IMR-90 (cell line): ENCODE data around the gene NACC2. TPM values are rescaled to one million over a fixed set of nuclear protein-coding genes. Genes with fewer than 3 reads are reported as not detected.

Source experiments
- ATAC-seq: fragments of 200-7000 bp; cut with Tn5 transposase; 2 replicates; pipeline ENCODE4 v1.9.1; 2020; ENCODE audit warnings: low read depth, mild to moderate bottlenecking, moderate library complexity
- BruUV-seq: library from RNA; stranded (reverse); fragments of 400-500 nt; replicated peaks from 2 replicates; lab custom pipeline; 2021; lab: Mats Ljungman, UMichigan
- CTCF ChIA-PET: fragments of 300-600 bp; formaldehyde crosslinking; extraction: SDS; loops from one replicate; lab custom pipeline; 2021; ENCODE audit warnings: antibody characterized with exemption; lab: Yijun Ruan, JAX
- POLR2A ChIA-PET: fragments of 300-600 bp; sonication (Branson Sonifier 250); formaldehyde crosslinking; loops from one replicate; lab custom pipeline; 2022; ENCODE audit warnings: antibody characterized with exemption; ENCODE audit not compliant: unreplicated experiment; lab: Charles Lee
- DNase-seq: peaks from one replicate; pipeline ENCODE4 v3.0.0; 2013
- H2AFZ ChIP-seq: replicated peaks from 2 replicates; pipeline ENCODE3; 2013; ENCODE audit warnings: low read length, mild to moderate bottlenecking; ENCODE audit not compliant: poor library complexity
- H2AK5ac ChIP-seq: 2 replicates; pipeline ENCODE4 v1.6.1; 2013; ENCODE audit warnings: low read depth, low read length, inconsistent platforms
- H2AK9ac ChIP-seq: replicated peaks from 2 replicates; pipeline ENCODE3; 2013; ENCODE audit warnings: mild to moderate bottlenecking, low read depth, low read length, moderate library complexity; ENCODE audit not compliant: poor library complexity
- H2BK120ac ChIP-seq: 2 replicates; pipeline ENCODE4 v1.6.1; 2013; ENCODE audit warnings: low read depth, low read length, inconsistent platforms
- H2BK15ac ChIP-seq: 3 replicates; pipeline ENCODE4 v1.6.1; 2013; ENCODE audit warnings: low read depth, low read length, inconsistent platforms
- H2BK20ac ChIP-seq: 2 replicates; pipeline ENCODE4 v1.6.1; 2013; ENCODE audit warnings: low read depth, mild to moderate bottlenecking, inconsistent platforms, low read length, moderate library complexity
- H2BK5ac ChIP-seq: 2 replicates; pipeline ENCODE4 v1.6.1; 2013; ENCODE audit warnings: mild to moderate bottlenecking, low read depth, low read length, inconsistent platforms; ENCODE audit not compliant: poor library complexity, severe bottlenecking
- H3K14ac ChIP-seq: replicated peaks from 2 replicates; pipeline ENCODE4 v1.6.1; 2013; ENCODE audit warnings: low read depth, low read length, inconsistent platforms
- H3K18ac ChIP-seq: 2 replicates; pipeline ENCODE4 v1.6.1; 2013; ENCODE audit warnings: low read depth, low read length, control low read depth
- H3K23ac ChIP-seq: 2 replicates; pipeline ENCODE4 v1.6.1; 2013; ENCODE audit warnings: low read depth, low read length, inconsistent platforms
- H3K27ac ChIP-seq: 2 replicates; pipeline ENCODE4 v1.5.1; 2013; ENCODE audit warnings: mild to moderate bottlenecking, control low read depth, low read length; ENCODE audit not compliant: insufficient read depth
- H3K27me3 ChIP-seq: 2 replicates; pipeline ENCODE4 v1.6.1; 2013; ENCODE audit warnings: low read length; ENCODE audit not compliant: control insufficient read depth, insufficient read depth
- H3K36me3 ChIP-seq: 2 replicates; pipeline ENCODE4 v1.6.1; 2013; ENCODE audit warnings: low read length, mixed read lengths; ENCODE audit not compliant: control insufficient read depth, insufficient read depth
- H3K4ac ChIP-seq: 2 replicates; pipeline ENCODE4 v1.6.1; 2013; ENCODE audit warnings: low read depth, low read length, inconsistent platforms
- H3K4me1 ChIP-seq: 2 replicates; pipeline ENCODE4 v1.6.1; 2013; ENCODE audit warnings: low read length, mixed read lengths; ENCODE audit not compliant: control insufficient read depth, insufficient read depth
- H3K4me2 ChIP-seq: 2 replicates; pipeline ENCODE4 v1.6.1; 2013; ENCODE audit warnings: low read depth, mild to moderate bottlenecking, control low read depth, low read length, moderate library complexity
- H3K4me3 ChIP-seq: 2 replicates; pipeline ENCODE4 v1.5.1; 2013; ENCODE audit warnings: low read depth, mild to moderate bottlenecking, control low read depth, low read length, moderate library complexity; ENCODE audit not compliant: insufficient read depth
- H3K56ac ChIP-seq: 2 replicates; pipeline ENCODE4 v1.6.1; 2013; ENCODE audit warnings: low read length, inconsistent platforms; ENCODE audit not compliant: insufficient read depth; ENCODE audit errors: extremely low read depth
- H3K79me1 ChIP-seq, 2 experiments: 2 replicates each; pipeline ENCODE4 v1.6.1; 2013; ENCODE audit warnings: low read length in 2 of 2, inconsistent platforms in 1 of 2, low read depth in 1 of 2
- H3K9ac ChIP-seq: 2 replicates; pipeline ENCODE4 v1.6.1; 2013; ENCODE audit warnings: low read depth, low read length, control low read depth
- H3K9me1 ChIP-seq: 2 replicates; pipeline ENCODE4 v1.6.1; 2013; ENCODE audit warnings: low read length, inconsistent platforms; ENCODE audit not compliant: insufficient read depth
- H3K9me3 ChIP-seq: 2 replicates; pipeline ENCODE4 v1.6.1; 2013; ENCODE audit warnings: low read length; ENCODE audit not compliant: control insufficient read depth, insufficient read depth
- H4K20me1 ChIP-seq: 2 replicates; pipeline ENCODE4 v1.6.1; 2013; ENCODE audit warnings: low read length, inconsistent platforms; ENCODE audit not compliant: insufficient read depth
- H4K5ac ChIP-seq: 2 replicates; pipeline ENCODE4 v1.6.1; 2013; ENCODE audit warnings: mild to moderate bottlenecking, low read depth, low read length, control low read depth
- H4K8ac ChIP-seq, 2 experiments: 2 replicates each; pipeline ENCODE4 v1.6.1; 2013; ENCODE audit warnings: low read depth in 2 of 2, low read length in 2 of 2, control low read depth in 1 of 2, inconsistent platforms in 1 of 2
- H4K91ac ChIP-seq: 2 replicates; pipeline ENCODE4 v1.6.1; 2013; ENCODE audit warnings: low read depth, low read length, inconsistent platforms; ENCODE audit not compliant: insufficient read depth
- BHLHE40 ChIP-seq: fragments of 150-350 bp; IDR thresholded peaks from 2 replicates; pipeline ENCODE4 v1.6.1; 2016; ENCODE audit warnings: mild to moderate bottlenecking, low read depth, low read length
- CEBPB ChIP-seq: IDR thresholded peaks from 2 replicates; pipeline ENCODE4 v1.6.1; 2012; ENCODE audit warnings: low read depth, low read length, improper control_type of control experiment
- CHD1 ChIP-seq: IDR thresholded peaks from 2 replicates; pipeline ENCODE4 v1.6.1; 2012; ENCODE audit warnings: low read depth, low read length, improper control_type of control experiment
- ELK1 ChIP-seq: fragments of 150-350 bp; IDR thresholded peaks from 2 replicates; pipeline ENCODE4 v1.6.1; 2016; ENCODE audit warnings: low read depth, mild to moderate bottlenecking, low read length, moderate library complexity, borderline replicate concordance
- FOS ChIP-seq: fragments of 150-350 bp; IDR thresholded peaks from 2 replicates; pipeline ENCODE4 v1.6.1; 2016; ENCODE audit warnings: low read depth, low read length
- MAZ ChIP-seq: IDR thresholded peaks from 2 replicates; pipeline ENCODE4 v1.6.1; 2012; ENCODE audit warnings: low read depth, mild to moderate bottlenecking, low read length, improper control_type of control experiment, moderate library complexity, borderline replicate concordance
- MXI1 ChIP-seq: IDR thresholded peaks from 2 replicates; pipeline ENCODE4 v1.6.1; 2012; ENCODE audit warnings: low read depth, mild to moderate bottlenecking, low read length, moderate library complexity, borderline replicate concordance
- NFE2L2 ChIP-seq: fragments of 150-350 bp; IDR thresholded peaks from 2 replicates; pipeline ENCODE4 v1.6.1; 2016; ENCODE audit warnings: low read depth, mild to moderate bottlenecking, low read length
- POLR2A ChIP-seq: IDR thresholded peaks from 2 replicates; pipeline ENCODE4 v1.6.1; 2012; ENCODE audit warnings: mild to moderate bottlenecking, low read depth, low read length
- RAD21 ChIP-seq: IDR thresholded peaks from 2 replicates; pipeline ENCODE4 v1.6.1; 2012; ENCODE audit warnings: low read length, improper control_type of control experiment
- RCOR1 ChIP-seq: IDR thresholded peaks from 2 replicates; pipeline ENCODE4 v1.6.1; 2012; ENCODE audit warnings: mild to moderate bottlenecking, low read length, improper control_type of control experiment; ENCODE audit not compliant: insufficient replicate concordance
- RFX5 ChIP-seq: IDR thresholded peaks from 2 replicates; pipeline ENCODE4 v1.8.0; 2012; ENCODE audit warnings: low read depth, mild to moderate bottlenecking, low read length, moderate library complexity
- SMC3 ChIP-seq: fragments of 150-350 bp; IDR thresholded peaks from 2 replicates; pipeline ENCODE4 v1.6.1; 2016; ENCODE audit warnings: low read depth, mild to moderate bottlenecking, antibody characterized with exemption, low read length, moderate library complexity
- USF2 ChIP-seq: fragments of 150-350 bp; IDR thresholded peaks from 2 replicates; pipeline ENCODE4 v1.6.1; 2017; ENCODE audit warnings: mild to moderate bottlenecking, antibody characterized with exemption, low read length, low read depth
- WGBS, 2 experiments: methylation state at CpG; one replicate each; pipeline versions ENCODE4 v1.1.5 to v1.1.7; 2013; ENCODE audit warnings: missing lambda C conversion rate in 2 of 2; ENCODE audit not compliant: insufficient read length in 1 of 2; ENCODE audit errors: extremely low coverage in 2 of 2; 5-methylcytosine and 5-hydroxymethylcytosine counted together
- dilution Hi-C: fragments of 300-500 bp; cut with HindIII; formaldehyde crosslinking; loops from one replicate; pipeline ENCODE4 v1.14.3; 2018; ENCODE audit warnings: low sequenced_read_pairs; ENCODE audit not compliant: unreplicated experiment
- in situ Hi-C: fragments of 300-500 bp; cut with MboI; formaldehyde crosslinking; loops from 3 replicates; pipeline ENCODE4 v1.14.3; 2019; ENCODE audit warnings: low sequenced_read_pairs, inconsistent platforms, mixed read lengths
- intact Hi-C: fragments of 100-400 bp; cut with micrococcal nuclease; formaldehyde crosslinking; loops from 2 replicates; pipeline ENCODE4 v1.10.0; 2022
- polyA plus RNA-seq, 3 experiments: library from polyadenylated mRNA; depleted of rRNA; stranded (reverse); fragments of >200 nt; gene quantifications; 2 replicates each; pipeline ENCODE4 v1.2.3, GENCODE V29; 2012; ENCODE audit warnings: low replicate concordance in 1 of 3
- total RNA-seq: library from RNA; depleted of rRNA; stranded (reverse); fragments of >200 nt; gene quantifications from 2 replicates; pipeline ENCODE4 v1.2.3, GENCODE V29; 2012
- TF ChIP-seq, protein P1 (sequence below): conservative IDR thresholded peaks from 2 replicates; pipeline ENCODE4 v1.5.1; 2012; ENCODE audit warnings: mild to moderate bottlenecking, low read depth, low read length, improper control_type of control experiment

NACC2 gene
- total and polyA plus RNA-seq, 2 of the 4 experiments (the other 2 are of a cell fraction), result 7.9 to 19.0 TPM

DNA sequence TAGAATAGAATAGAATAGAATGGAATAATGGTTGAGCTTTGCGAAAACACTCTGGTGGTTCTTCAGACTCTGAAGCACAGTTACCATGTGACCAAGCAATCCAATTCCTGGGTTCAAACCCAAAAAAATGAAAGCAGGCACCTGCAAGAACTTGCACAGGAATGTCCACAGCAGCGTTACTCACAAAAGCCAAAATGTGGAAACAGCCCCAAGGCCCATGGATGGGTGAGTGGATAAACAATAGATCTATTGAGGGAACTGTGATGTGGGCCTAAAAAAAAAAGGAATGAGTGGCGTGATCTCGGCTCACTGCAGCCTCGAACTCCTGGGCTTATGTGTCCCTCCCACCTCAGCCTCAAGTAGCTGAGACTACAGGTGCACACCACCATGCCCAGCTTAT is 45.0 kb upstream of the NACC2 start:
- H3K56ac ChIP-seq, result no peak overlapping the region
- H4K5ac ChIP-seq, result no peak overlapping the region
- H4K91ac ChIP-seq, result no peak overlapping the region
- no peak overlapping the region for H3K18ac ChIP-seq
- CTCF ChIA-PET, result interaction anchor here (0.7 kb wide), 1 partner anchor 169 kb away, joined by 3 read pairs; no protein-coding TSS in a partner anchor
- no peak overlapping the region for H3K27ac ChIP-seq
- no peak overlapping the region for H2BK5ac ChIP-seq
- no peaks in the 10 kb centered on the region for H3K36me3 ChIP-seq
- H4K20me1 ChIP-seq, result no peaks in the 10 kb centered on the region
- no peak for TF ChIP-seq CEBPB
- TF ChIP-seq SMC3, result no peak
- no peak for TF ChIP-seq POLR2A
- TF ChIP-seq RCOR1, result no peak
- TF ChIP-seq ELK1, result no peak
- no peak for TF ChIP-seq CHD1
- TF ChIP-seq, protein P1, sequence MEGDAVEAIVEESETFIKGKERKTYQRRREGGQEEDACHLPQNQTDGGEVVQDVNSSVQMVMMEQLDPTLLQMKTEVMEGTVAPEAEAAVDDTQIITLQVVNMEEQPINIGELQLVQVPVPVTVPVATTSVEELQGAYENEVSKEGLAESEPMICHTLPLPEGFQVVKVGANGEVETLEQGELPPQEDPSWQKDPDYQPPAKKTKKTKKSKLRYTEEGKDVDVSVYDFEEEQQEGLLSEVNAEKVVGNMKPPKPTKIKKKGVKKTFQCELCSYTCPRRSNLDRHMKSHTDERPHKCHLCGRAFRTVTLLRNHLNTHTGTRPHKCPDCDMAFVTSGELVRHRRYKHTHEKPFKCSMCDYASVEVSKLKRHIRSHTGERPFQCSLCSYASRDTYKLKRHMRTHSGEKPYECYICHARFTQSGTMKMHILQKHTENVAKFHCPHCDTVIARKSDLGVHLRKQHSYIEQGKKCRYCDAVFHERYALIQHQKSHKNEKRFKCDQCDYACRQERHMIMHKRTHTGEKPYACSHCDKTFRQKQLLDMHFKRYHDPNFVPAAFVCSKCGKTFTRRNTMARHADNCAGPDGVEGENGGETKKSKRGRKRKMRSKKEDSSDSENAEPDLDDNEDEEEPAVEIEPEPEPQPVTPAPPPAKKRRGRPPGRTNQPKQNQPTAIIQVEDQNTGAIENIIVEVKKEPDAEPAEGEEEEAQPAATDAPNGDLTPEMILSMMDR, result no peak
- TF ChIP-seq BHLHE40, result no peak
- TF ChIP-seq RAD21, result no peak
- no peak for TF ChIP-seq MXI1
- no peak for TF ChIP-seq FOS
- TF ChIP-seq MAZ, result no peak
- TF ChIP-seq RFX5, result no peak
- no peak for TF ChIP-seq NFE2L2
- no peak for TF ChIP-seq USF2
- no peaks in the 10 kb centered on the region for H3K79me1 ChIP-seq
- H2BK20ac ChIP-seq, result no peak overlapping the region
- POLR2A ChIA-PET, result no interaction called here
- no CpG with 5 or more reads among the region's 5 CpGs for WGBS, 2 experiments
- no peak overlapping the region for H3K23ac ChIP-seq
- H3K9me1 ChIP-seq, result no peaks in the 10 kb centered on the region
- no peak overlapping the region for H2AFZ ChIP-seq
- no TSS peak for BruUV-seq
- H2AK5ac ChIP-seq, result no peak overlapping the region
- no peak overlapping the region for H3K4me2 ChIP-seq
- H3K9me3 ChIP-seq, result no peaks in the 10 kb centered on the region
- no peak overlapping the region for H3K14ac ChIP-seq
- H3K9ac ChIP-seq, result no peak overlapping the region
- no peak overlapping the region for H2AK9ac ChIP-seq
- no peak overlapping the region for H2BK120ac ChIP-seq
- peaks cover 50% of the 10 kb centered on the region for H3K27me3 ChIP-seq
- no peak overlapping the region for H3K4me3 ChIP-seq
- no peak overlapping the region for H4K8ac ChIP-seq
- no peak overlapping the region for H3K4ac ChIP-seq
- DNase-seq, result no peak
- intact Hi-C loops, result no loop called here
- H3K4me1 ChIP-seq, result no peaks in the 10 kb centered on the region
- H2BK15ac ChIP-seq, result no peak overlapping the region
- dilution Hi-C loops, result no loop called here
- in situ Hi-C loops, result no loop called here
- ATAC-seq, result no peak
